ENCODE measurements around the gene HIP1. TPM values are rescaled to one million over a fixed set of nuclear protein-coding genes. Genes with fewer than 3 reads are reported as not detected.
"Not testable (repeated sequence)": the region's sequence is repeated elsewhere in the genome, so short reads cannot be mapped to it uniquely, and the experiment has no call there.

Gene HIP1
- total and polyA plus RNA-seq, 2 of the 13 experiments (the other 11 are each of a cell fraction or from before 2014, with no cell fraction given) = 4.5 to 6.2 TPM

GRCh38 chr7:75727881-75728593, 10.7 kb downstream of the HIP1 start (continued):
- TF ChIP-seq, protein P1, sequence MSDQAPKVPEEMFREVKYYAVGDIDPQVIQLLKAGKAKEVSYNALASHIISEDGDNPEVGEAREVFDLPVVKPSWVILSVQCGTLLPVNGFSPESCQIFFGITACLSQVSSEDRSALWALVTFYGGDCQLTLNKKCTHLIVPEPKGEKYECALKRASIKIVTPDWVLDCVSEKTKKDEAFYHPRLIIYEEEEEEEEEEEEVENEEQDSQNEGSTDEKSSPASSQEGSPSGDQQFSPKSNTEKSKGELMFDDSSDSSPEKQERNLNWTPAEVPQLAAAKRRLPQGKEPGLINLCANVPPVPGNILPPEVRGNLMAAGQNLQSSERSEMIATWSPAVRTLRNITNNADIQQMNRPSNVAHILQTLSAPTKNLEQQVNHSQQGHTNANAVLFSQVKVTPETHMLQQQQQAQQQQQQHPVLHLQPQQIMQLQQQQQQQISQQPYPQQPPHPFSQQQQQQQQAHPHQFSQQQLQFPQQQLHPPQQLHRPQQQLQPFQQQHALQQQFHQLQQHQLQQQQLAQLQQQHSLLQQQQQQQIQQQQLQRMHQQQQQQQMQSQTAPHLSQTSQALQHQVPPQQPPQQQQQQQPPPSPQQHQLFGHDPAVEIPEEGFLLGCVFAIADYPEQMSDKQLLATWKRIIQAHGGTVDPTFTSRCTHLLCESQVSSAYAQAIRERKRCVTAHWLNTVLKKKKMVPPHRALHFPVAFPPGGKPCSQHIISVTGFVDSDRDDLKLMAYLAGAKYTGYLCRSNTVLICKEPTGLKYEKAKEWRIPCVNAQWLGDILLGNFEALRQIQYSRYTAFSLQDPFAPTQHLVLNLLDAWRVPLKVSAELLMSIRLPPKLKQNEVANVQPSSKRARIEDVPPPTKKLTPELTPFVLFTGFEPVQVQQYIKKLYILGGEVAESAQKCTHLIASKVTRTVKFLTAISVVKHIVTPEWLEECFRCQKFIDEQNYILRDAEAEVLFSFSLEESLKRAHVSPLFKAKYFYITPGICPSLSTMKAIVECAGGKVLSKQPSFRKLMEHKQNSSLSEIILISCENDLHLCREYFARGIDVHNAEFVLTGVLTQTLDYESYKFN (CRISPR knock-in tag; conservative IDR thresholded peaks at IDR 0.05) = peak; percentile 78

DNA sequence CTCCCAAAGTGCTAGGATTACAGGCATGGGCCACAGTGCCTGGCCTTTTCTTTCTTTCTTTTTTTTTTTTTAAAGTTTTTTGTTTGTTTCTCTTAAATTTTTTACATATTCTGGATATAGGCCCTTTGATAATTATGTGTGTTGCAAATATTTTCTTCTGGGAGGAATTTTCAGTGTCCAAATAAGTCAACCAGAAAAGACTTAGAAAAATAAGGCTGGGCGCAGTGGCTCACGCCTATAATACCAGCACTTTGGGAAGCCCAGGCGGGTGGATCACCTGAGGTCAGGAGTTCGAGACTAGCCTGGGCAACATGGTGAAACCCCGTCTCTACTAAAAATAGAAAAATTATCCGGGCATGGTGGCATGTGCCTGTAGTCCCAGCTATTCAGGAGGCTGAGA, 11.4 kb downstream of the HIP1 start:
- ATAC-seq; H3K36me3 ChIP-seq (replicated peaks in 1 of 2; ENCODE audit: control insufficient read depth in 1 of 2, insufficient read depth in 2 of 2, low read length in 2 of 2); DNase-seq (ENCODE audit: low spot score); FAIRE-seq; H2AFZ ChIP-seq (ENCODE audit: low read length); H3K79me2 ChIP-seq (ENCODE audit: insufficient read depth, low read length); in situ Hi-C loops (cut with HindIII; ENCODE audit: extremely low pct_ligation_motif_present, low pct_unique_long_range_greater_than_20kb); intact Hi-C loops (cut with micrococcal nuclease; ENCODE audit: unreplicated experiment); H3K27me3 ChIP-seq (ENCODE audit: control insufficient read depth in 1 of 2, insufficient read depth in 2 of 2, low read length in 2 of 2); BruUV-seq (replicated peaks); H3K9ac ChIP-seq (ENCODE audit: insufficient read depth, low read depth, low read length); H3K4me3 ChIP-seq (replicated peaks in 1 of 3; ENCODE audit: insufficient read depth in 1 of 3, low read depth in 2 of 3, low read length in 3 of 3); POLR2A ChIA-PET; H3K9me3 ChIP-seq (ENCODE audit: low read length); CTCF ChIA-PET (ENCODE audit: low intra/inter-chr PET ratio, low total read pairs); H4K20me1 ChIP-seq (ENCODE audit: insufficient read depth, low read length): not testable (repeated sequence)
- TF ChIP-seq ZSCAN22 (CRISPR knock-in tag; IDR thresholded peaks at IDR 0.05) = 0 out of 2 replicates have a peak, but pooled peaks have one; percentile 37
- H3K4me2 ChIP-seq (ENCODE audit: low read depth, low read length) = peak overlapping the region; percentile 64
- 71% methylated on average over 6 of the region's 6 CpGs for WGBS (ENCODE audit: low lambda C conversion rate)
- peak overlapping the region; percentile 39 for H3K27ac ChIP-seq (ENCODE audit: extremely low read length, insufficient read depth, low read length)
- peaks cover 24% of the 10 kb centered on the region for H3K4me1 ChIP-seq (ENCODE audit: insufficient read depth, low read length)

Data from HepG2 (cell line).